H1 (cell line): ENCODE data around the gene SHROOM3. TPM values are rescaled to one million over a fixed set of nuclear protein-coding genes. Genes with fewer than 3 reads are reported as not detected.

Experiments used
- CTCF ChIA-PET: fragments of 300-600 bp; sonication (Branson Sonifier 250); formaldehyde crosslinking; loops from one replicate; lab custom pipeline; 2021; ENCODE audit not compliant: partially characterized antibody; lab: Charles Lee
- POLR2A ChIA-PET: fragments of 300-600 bp; sonication (Branson Sonifier 250); formaldehyde crosslinking; loops from one replicate; lab custom pipeline; 2021; ENCODE audit warnings: inconsistent platforms; ENCODE audit not compliant: partially characterized antibody; lab: Charles Lee
- DNase-seq, 2 experiments: peaks; one replicate each; pipeline versions ENCODE4 v3.0.0 to v3.0.0-alpha.2; 2010 to 2022; ENCODE audit warnings: low spot score in 2 of 2, low read depth in 1 of 2, mixed read lengths in 1 of 2
- FAIRE-seq: peaks from 2 replicates; lab custom pipeline; 2011; peaks lifted over from hg19 to GRCh38; lab: Jason Lieb, UNC
- H2AFZ ChIP-seq: 2 replicates; pipeline ENCODE4 v1.8.1; 2012; ENCODE audit warnings: low read length, inconsistent platforms
- H2AK5ac ChIP-seq: 2 replicates; pipeline ENCODE4 v1.6.1; 2013; ENCODE audit warnings: low read depth, low read length
- H2BK120ac ChIP-seq: replicated peaks from 2 replicates; pipeline ENCODE3; 2013; ENCODE audit warnings: low read depth, low read length, inconsistent platforms
- H2BK12ac ChIP-seq: 2 replicates; pipeline ENCODE4 v1.6.1; 2013; ENCODE audit warnings: low read depth, low read length
- H2BK15ac ChIP-seq: 2 replicates; pipeline ENCODE4 v1.6.1; 2013; ENCODE audit warnings: low read length
- H2BK20ac ChIP-seq: 2 replicates; pipeline ENCODE4 v1.6.1; 2013; ENCODE audit warnings: low read length
- H2BK5ac ChIP-seq: 2 replicates; pipeline ENCODE4 v1.6.1; 2013; ENCODE audit warnings: low read depth, low read length
- H3K14ac ChIP-seq: 2 replicates; pipeline ENCODE4 v1.6.1; 2013; ENCODE audit warnings: inconsistent platforms; ENCODE audit not compliant: insufficient read length
- H3K18ac ChIP-seq: 2 replicates; pipeline ENCODE4 v1.6.1; 2013; ENCODE audit warnings: low read length; ENCODE audit errors: extremely low read depth
- H3K23ac ChIP-seq: 2 replicates; pipeline ENCODE4 v1.6.1; 2013; ENCODE audit warnings: inconsistent platforms; ENCODE audit not compliant: insufficient read length
- H3K23me2 ChIP-seq: 2 replicates; pipeline ENCODE4 v1.6.1; 2013; ENCODE audit warnings: low read depth, low read length
- H3K27ac ChIP-seq: 2 replicates; pipeline ENCODE4 v1.6.1; 2011; ENCODE audit warnings: low read depth, low read length, inconsistent platforms
- H3K27me3 ChIP-seq, 4 experiments: replicated peaks in 1 of 4; 1 replicate in 1 of 4; 2 replicates in 3 of 4; pipeline versions ENCODE4 v1.6.1 to v1.8.1; 2011 to 2013; ENCODE audit warnings: low read length in 3 of 4, mild to moderate bottlenecking in 3 of 4, inconsistent platforms in 2 of 4, mixed read lengths in 2 of 4, moderate library complexity in 1 of 4; ENCODE audit not compliant: control insufficient read depth in 3 of 4, insufficient read depth in 3 of 4; ENCODE audit errors: extremely low read depth in 1 of 4
- H3K36me3 ChIP-seq, 4 experiments: 2 replicates each; pipeline versions ENCODE4 v1.6.1 to v1.8.1; 2011 to 2013; ENCODE audit warnings: mild to moderate bottlenecking in 4 of 4, low read length in 3 of 4, moderate library complexity in 2 of 4, control low read depth in 1 of 4, inconsistent platforms in 1 of 4; ENCODE audit not compliant: insufficient read depth in 4 of 4, control insufficient read depth in 2 of 4
- H3K4ac ChIP-seq: replicated peaks from 2 replicates; pipeline ENCODE3; 2013; ENCODE audit warnings: low read length, low read depth, mixed read lengths, inconsistent platforms; ENCODE audit not compliant: insufficient read length
- H3K4me1 ChIP-seq, 4 experiments: replicated peaks in 1 of 4; 1 replicate in 1 of 4; 2 replicates in 3 of 4; pipeline versions ENCODE4 v1.6.1 to v1.8.1; 2011 to 2013; ENCODE audit warnings: low read length in 3 of 4, inconsistent platforms in 2 of 4, mixed read lengths in 1 of 4; ENCODE audit not compliant: insufficient read depth in 4 of 4, control insufficient read depth in 3 of 4
- H3K4me2 ChIP-seq, 2 experiments: 2 replicates each; pipeline versions ENCODE4 v1.6.1 to v1.8.1; 2011 to 2013; ENCODE audit warnings: low read depth in 2 of 2, low read length in 2 of 2, control low read depth in 1 of 2, inconsistent platforms in 1 of 2, mild to moderate bottlenecking in 1 of 2; ENCODE audit not compliant: insufficient read depth in 1 of 2
- H3K4me3 ChIP-seq, 4 experiments: fragments of 200-600, 300-600 bp in 1 of 4; sonication (generic), shearing (Covaris generic), sonication (Bioruptor Twin) in 1 of 4; 2 replicates each; pipeline versions ENCODE4 v1.5.1 to v1.8.1; 2011 to 2016; ENCODE audit warnings: low read length in 4 of 4, low read depth in 3 of 4, control low read depth in 2 of 4, inconsistent platforms in 2 of 4, mild to moderate bottlenecking in 2 of 4, mixed read lengths in 1 of 4, moderate library complexity in 1 of 4; ENCODE audit not compliant: insufficient read depth in 2 of 4; ENCODE audit errors: extremely low read depth in 1 of 4
- H3K56ac ChIP-seq: replicated peaks from 2 replicates; pipeline ENCODE3; 2013; ENCODE audit warnings: low read depth, mild to moderate bottlenecking, mixed read lengths, low read length, inconsistent platforms; ENCODE audit not compliant: insufficient read length
- H3K79me1 ChIP-seq: 2 replicates; pipeline ENCODE4 v1.6.1; 2013; ENCODE audit warnings: low read depth, low read length, control low read depth
- H3K79me2 ChIP-seq, 2 experiments: 2 replicates each; pipeline versions ENCODE4 v1.6.1 to v1.8.1; 2012 to 2013; ENCODE audit warnings: low read length in 2 of 2, mild to moderate bottlenecking in 2 of 2, inconsistent platforms in 1 of 2; ENCODE audit not compliant: insufficient read depth in 2 of 2, control insufficient read depth in 1 of 2
- H3K9ac ChIP-seq, 4 experiments: replicated peaks in 1 of 4; 1 replicate in 1 of 4; 2 replicates in 3 of 4; pipeline versions ENCODE4 v1.6.1 to v1.8.1; 2011 to 2013; ENCODE audit warnings: low read depth in 3 of 4, low read length in 3 of 4, control low read depth in 2 of 4, mild to moderate bottlenecking in 2 of 4, moderate library complexity in 2 of 4, inconsistent platforms in 1 of 4; ENCODE audit errors: extremely low read depth in 1 of 4
- H3K9me3 ChIP-seq, 2 experiments: 2 replicates each; pipeline versions ENCODE4 v1.6.1 to v1.8.1; 2012 to 2013; ENCODE audit warnings: mild to moderate bottlenecking in 2 of 2, moderate library complexity in 2 of 2, control low read depth in 1 of 2, inconsistent platforms in 1 of 2, low read depth in 1 of 2, low read length in 1 of 2, mixed read lengths in 1 of 2; ENCODE audit not compliant: insufficient read depth in 2 of 2
- H4K20me1 ChIP-seq, 2 experiments: replicated peaks in 1 of 2; 2 replicates each; pipeline versions ENCODE3 to v1.8.1; 2011 to 2013; ENCODE audit warnings: inconsistent platforms in 2 of 2, low read length in 2 of 2, mild to moderate bottlenecking in 1 of 2; ENCODE audit not compliant: insufficient read depth in 2 of 2, control insufficient read depth in 1 of 2
- H4K5ac ChIP-seq: 2 replicates; pipeline ENCODE4 v1.6.1; 2013; ENCODE audit warnings: low read length, low read depth, mixed read lengths, inconsistent platforms; ENCODE audit not compliant: insufficient read length
- H4K8ac ChIP-seq: 2 replicates; pipeline ENCODE4 v1.8.0; 2013; ENCODE audit warnings: mild to moderate bottlenecking, moderate library complexity, low read length, inconsistent platforms; ENCODE audit not compliant: insufficient read depth; ENCODE audit errors: extremely low read depth
- H4K91ac ChIP-seq: replicated peaks from 2 replicates; pipeline ENCODE3; 2013; ENCODE audit warnings: low read length, mixed read lengths, inconsistent platforms; ENCODE audit not compliant: insufficient read length
- ASH2L ChIP-seq: fragments of 200-600, 300-600 bp; sonication (generic); IDR thresholded peaks from one replicate; pipeline ENCODE4 v1.7.1; 2017; ENCODE audit warnings: low read length
- CBX5 ChIP-seq: fragments of 300-800, 300-1000 bp; sonication (generic); IDR thresholded peaks from 2 replicates; pipeline ENCODE4 v1.7.1; 2016; ENCODE audit warnings: antibody characterized with exemption, low read length, low read depth
- EP300 ChIP-seq, 2 experiments: IDR thresholded peaks; 1 replicate in 1 of 2; 2 replicates in 1 of 2; pipeline ENCODE4 v1.6.1; 2011 to 2012; ENCODE audit warnings: low read depth in 2 of 2, low read length in 2 of 2, mild to moderate bottlenecking in 2 of 2, borderline replicate concordance in 1 of 2, inconsistent platforms in 1 of 2, moderate library complexity in 1 of 2
- HDAC6 ChIP-seq: IDR thresholded peaks from one replicate; pipeline ENCODE4 v1.7.1; 2012; ENCODE audit warnings: low read depth, mild to moderate bottlenecking, inconsistent platforms, low read length, moderate library complexity
- JUND ChIP-seq: IDR thresholded peaks from 2 replicates; pipeline ENCODE4 v1.6.1; 2011; ENCODE audit warnings: mild to moderate bottlenecking, improper control_type of control experiment, low read length
- KDM5A ChIP-seq: fragments of 200-600 bp; IDR thresholded peaks from 2 replicates; pipeline ENCODE4 v1.7.1; 2012; ENCODE audit warnings: mild to moderate bottlenecking, low read length, inconsistent platforms, mixed read lengths
- PHF8 ChIP-seq: fragments of 200-600 bp; sonication (generic); conservative IDR thresholded peaks from 2 replicates; pipeline ENCODE4 v1.7.1; 2012; ENCODE audit warnings: low read depth, mild to moderate bottlenecking, inconsistent platforms, low read length, moderate library complexity
- RFX5 ChIP-seq: IDR thresholded peaks from 2 replicates; pipeline ENCODE4 v1.6.1; 2011; ENCODE audit warnings: low read depth, low read length, improper control_type of control experiment, borderline replicate concordance
- SAP30 ChIP-seq: fragments of 300-600 bp; sonication (generic); IDR thresholded peaks from 2 replicates; pipeline ENCODE4 v1.7.1; 2012; ENCODE audit warnings: low read length, moderate library complexity, mild to moderate bottlenecking, inconsistent platforms; ENCODE audit not compliant: insufficient read depth, insufficient replicate concordance
- SRF ChIP-seq: IDR thresholded peaks from 2 replicates; pipeline ENCODE4 v1.6.1; 2011; ENCODE audit warnings: mild to moderate bottlenecking, low read depth, low read length, moderate library complexity
- USF2 ChIP-seq: IDR thresholded peaks from 2 replicates; pipeline ENCODE4 v1.6.1; 2011; ENCODE audit warnings: low read length, improper control_type of control experiment
- WGBS, 2 experiments: shearing (Covaris generic) in 1 of 2; methylation state at CpG; one replicate each; pipeline versions ENCODE4 v1.1.6 to v1.1.7; 2013 to 2015; ENCODE audit warnings: low lambda C conversion rate in 2 of 2, mixed read lengths in 2 of 2, inconsistent platforms in 1 of 2, low coverage in 1 of 2, missing lambda C conversion rate in 1 of 2; ENCODE audit not compliant: insufficient replicate concordance in 2 of 2, insufficient coverage in 1 of 2, insufficient read length in 1 of 2; ENCODE audit errors: extremely low coverage in 1 of 2, missing lambda C conversion rate in 1 of 2; 5-methylcytosine and 5-hydroxymethylcytosine counted together
- polyA plus RNA-seq, 7 experiments: library from polyadenylated mRNA; depleted of rRNA in 3 of 7; stranded (reverse) in 5 of 7; unstranded in 2 of 7; fragments of >200 nt in 5 of 7; fragments of 200-250 nt in 2 of 7; gene quantifications; 1 replicate in 5 of 7; 2 replicates in 1 of 7; 4 replicates in 1 of 7; pipeline versions ENCODE4 v1.2.1 to v1.2.3, GENCODE V29; 2011 to 2013; ENCODE audit warnings: missing spikeins in 2 of 7, mixed read lengths in 2 of 7
- total RNA-seq: library from RNA; stranded (reverse); fragmentation: NEBNext Ultra II Directional; extraction: Animal tissue kit (Norgen Biotek cat#: 25700); gene quantifications from 2 replicates; pipeline ENCODE4 v1.2.1, GENCODE V29; 2021
- TF ChIP-seq, protein P1 (sequence below): IDR thresholded peaks from 2 replicates; pipeline ENCODE4 v1.6.1; 2011; ENCODE audit warnings: low read depth, mild to moderate bottlenecking, low read length; ENCODE audit not compliant: insufficient read depth

The SHROOM3 gene
- total and polyA plus RNA-seq, 2 of the 8 experiments (the other 6 are each of a cell fraction or from before 2014, with no cell fraction given), result 15.8 to 34.0 TPM

GRCh38 chr4:76706581-76706980 lies 271.6 kb downstream of the SHROOM3 start:
- Histone ChIP-seq H4K20me1 (peaks cover 9% of the 10 kb centered on the region in 2 experiments), H4K8ac (no peak overlapping the region), H4K91ac (no peak overlapping the region), H3K23ac (no peak overlapping the region), H3K18ac (no peak overlapping the region), H3K56ac (no peak overlapping the region), H3K4me1 (peaks cover 2 to 20% (median 7%) of the 10 kb centered on the region in 4 experiments; a peak in 5 of 7 replicates), H3K27ac (no peak overlapping the region), H3K4me3 (no peak overlapping the region), H3K79me2 (peaks cover 3 to 64% of the 10 kb centered on the region in 2 experiments; a peak in 2 of 4 replicates), H3K27me3 (no peaks in the 10 kb centered on the region), H3K36me3 (peaks cover 5 to 20% (median 13%) of the 10 kb centered on the region in 4 experiments; a peak in 6 of 8 replicates), H4K5ac (no peak overlapping the region), H3K79me1 (peaks cover 8% of the 10 kb centered on the region), H2BK12ac (no peak overlapping the region), H3K4ac (no peak overlapping the region), H2BK20ac (no peak overlapping the region), H2BK15ac (no peak overlapping the region), H2AK5ac (no peak overlapping the region), H3K9me3 (no peaks in the 10 kb centered on the region), H2BK120ac (no peak overlapping the region), H3K14ac (no peak overlapping the region), H2AFZ (no peak overlapping the region), H3K9ac (no peak overlapping the region), H3K4me2 (no peak overlapping the region), H3K23me2 (no peaks in the 10 kb centered on the region), H2BK5ac (no peak overlapping the region)
- FAIRE-seq (no peak), DNase-seq (no peak)
- ChIA-PET POLR2A (no interaction called here), CTCF (interaction anchor here (0.9 kb wide), 1 partner anchor 27 kb away, joined by 3 read pairs; no protein-coding TSS in a partner anchor)
- 91% methylated on average over 6 of the region's 6 CpGs; no CpG with 5 or more reads in 1 of the 2 experiments for WGBS, 2 experiments
- TF ChIP-seq PHF8 (no peak), RFX5 (no peak), ASH2L (no peak), JUND (no peak), EP300 (IDR thresholded peaks at IDR 0.05; ENCODE audit: borderline replicate concordance in 1 of 2, low read depth in 2 of 2, low read length in 2 of 2) (no peak), SRF (no peak), USF2 (no peak), CBX5 (no peak), HDAC6 (no peak), KDM5A (no peak), SAP30 (no peak)
- TF ChIP-seq, protein P1, sequence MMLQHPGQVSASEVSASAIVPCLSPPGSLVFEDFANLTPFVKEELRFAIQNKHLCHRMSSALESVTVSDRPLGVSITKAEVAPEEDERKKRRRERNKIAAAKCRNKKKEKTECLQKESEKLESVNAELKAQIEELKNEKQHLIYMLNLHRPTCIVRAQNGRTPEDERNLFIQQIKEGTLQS, result no peak
